ENCODE data around the gene PIK3R6. TPM values are rescaled to one million over a fixed set of nuclear protein-coding genes. Genes with fewer than 3 reads are reported as not detected.
"Not testable (repeated sequence)": the region's sequence is repeated elsewhere in the genome, so short reads cannot be mapped to it uniquely, and the experiment has no call there.

Gene PIK3R6
- polyA plus RNA-seq, 10 donors = 2.8 to 7.9 (median 4.7) TPM

- no peak for DNase-seq
Observed at GRCh38 chr17:8828517-8828875, 39.0 kb downstream of the PIK3R6 start.

DNA sequence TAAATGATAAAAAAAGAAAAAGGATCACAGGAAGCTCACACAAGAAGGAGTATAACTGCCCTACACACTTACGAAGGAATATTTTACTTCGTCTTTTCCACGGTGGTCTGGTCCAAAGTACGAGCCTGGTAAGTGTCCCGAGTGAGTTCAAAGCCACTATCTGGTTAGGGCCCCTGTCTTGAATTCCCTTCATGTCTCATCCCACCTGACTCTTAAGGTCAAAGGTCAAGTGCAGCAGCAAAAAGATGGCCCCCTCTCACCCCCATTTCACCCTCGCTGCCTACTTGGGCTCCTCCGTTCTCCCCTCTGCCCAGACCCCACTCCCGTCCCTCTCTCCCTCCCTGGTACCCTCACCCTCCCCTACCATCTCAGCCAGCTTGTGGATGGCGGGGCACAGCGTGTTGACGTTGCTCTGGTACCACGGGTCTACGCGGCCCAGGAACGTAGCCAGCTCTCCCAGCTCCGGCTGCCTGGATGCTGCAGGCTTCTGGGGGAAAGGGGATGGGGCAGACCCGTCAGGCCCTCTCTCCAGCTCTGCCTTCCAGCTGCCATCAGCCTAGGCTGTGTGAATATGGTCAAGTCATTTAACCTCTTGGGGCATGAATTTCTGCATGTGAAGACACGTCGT, 40.6 kb downstream of the PIK3R6 start:
- no peak for DNase-seq

DNA sequence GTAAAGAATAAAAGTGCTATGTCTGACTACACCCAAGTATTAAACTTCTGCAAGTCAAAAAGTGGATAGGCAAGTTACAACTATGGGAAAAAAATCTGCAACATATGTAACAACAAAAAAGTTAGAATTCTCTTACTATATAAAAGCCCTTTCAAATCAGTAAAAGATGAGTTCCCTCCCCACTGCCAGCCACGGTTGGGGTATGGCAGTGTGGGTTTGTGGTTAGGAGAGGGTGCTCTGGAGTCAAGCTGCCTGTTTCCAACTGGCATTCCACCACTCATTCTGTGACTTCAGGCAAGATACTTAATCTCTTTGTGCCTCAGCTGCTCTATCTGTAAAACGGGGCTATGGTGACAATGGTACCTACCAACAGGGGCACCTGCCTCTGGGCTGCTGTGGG, 41.7 kb downstream of the PIK3R6 start:
- DNase-seq = no peak

DNA sequence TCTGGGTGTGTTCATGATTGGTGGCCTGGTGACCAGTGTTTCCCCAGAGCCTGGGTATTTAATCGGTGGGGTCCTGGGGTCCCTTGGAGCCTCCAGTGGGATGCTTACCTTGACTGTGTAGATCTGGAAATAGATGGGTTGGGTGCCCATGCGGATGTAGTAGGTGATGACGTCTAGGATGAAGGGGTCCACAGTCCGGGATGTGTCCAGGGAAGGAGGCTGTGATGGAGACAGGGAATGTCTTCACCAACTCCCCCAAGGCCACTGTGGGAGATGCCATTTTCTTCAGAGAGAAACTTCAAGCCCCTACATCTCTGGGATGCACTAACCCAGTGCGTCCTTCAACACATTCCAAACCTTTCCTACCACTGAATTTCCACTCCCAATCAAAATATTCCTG, 44.2 kb downstream of the PIK3R6 start:
- DNase-seq = no peak

- no peak for DNase-seq
Observed at GRCh38 chr17:8822401-8823035, 45.0 kb downstream of the PIK3R6 start.

GRCh38 chr17:8821446-8822105, 45.9 kb downstream of the PIK3R6 start:
- DNase-seq = no peak

DNA sequence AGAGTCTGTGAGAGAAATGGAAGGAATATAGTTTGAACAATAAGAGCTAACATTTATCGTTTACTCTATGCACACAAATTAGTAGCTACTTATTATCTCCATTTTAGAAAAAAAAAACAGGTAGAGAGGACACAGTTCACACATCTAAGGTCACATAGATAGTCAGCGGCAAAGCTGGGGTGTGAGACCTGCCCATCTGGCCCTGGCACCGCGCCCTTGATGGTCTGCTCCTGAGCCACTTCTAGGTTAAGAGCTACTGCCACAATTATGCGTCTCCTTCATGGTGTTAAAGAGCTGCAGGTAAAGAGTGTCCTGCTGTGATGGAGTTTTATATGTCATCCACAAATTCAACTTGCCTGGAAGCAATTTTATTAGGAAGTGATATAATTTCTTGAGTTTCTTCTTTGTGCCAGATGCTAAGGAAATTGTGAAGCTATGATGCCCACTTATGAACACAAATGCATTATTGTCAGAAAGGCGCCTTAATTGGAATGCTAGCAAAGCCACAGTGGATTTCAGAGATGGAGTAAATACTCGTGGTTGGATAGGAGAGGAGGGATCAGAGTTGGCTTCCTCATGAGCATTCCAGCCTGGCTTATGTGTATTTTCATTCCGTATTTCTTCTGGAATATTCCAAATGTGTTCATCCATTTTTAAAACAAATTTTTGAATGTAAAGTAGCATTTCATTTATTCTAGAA, 47.0 kb downstream of the PIK3R6 start:
- DNase-seq = no peak

- DNase-seq = no peak
Observed at GRCh38 chr17:8818654-8819330, 48.7 kb downstream of the PIK3R6 start.

- DNase-seq = no peak
Observed at GRCh38 chr17:8818047-8818446, 49.4 kb downstream of the PIK3R6 start.

GRCh38 chr17:8806926-8807550, 60.4 kb downstream of the PIK3R6 start:
- peak in 1 of 3 donors; percentile 41 for DNase-seq

DNA sequence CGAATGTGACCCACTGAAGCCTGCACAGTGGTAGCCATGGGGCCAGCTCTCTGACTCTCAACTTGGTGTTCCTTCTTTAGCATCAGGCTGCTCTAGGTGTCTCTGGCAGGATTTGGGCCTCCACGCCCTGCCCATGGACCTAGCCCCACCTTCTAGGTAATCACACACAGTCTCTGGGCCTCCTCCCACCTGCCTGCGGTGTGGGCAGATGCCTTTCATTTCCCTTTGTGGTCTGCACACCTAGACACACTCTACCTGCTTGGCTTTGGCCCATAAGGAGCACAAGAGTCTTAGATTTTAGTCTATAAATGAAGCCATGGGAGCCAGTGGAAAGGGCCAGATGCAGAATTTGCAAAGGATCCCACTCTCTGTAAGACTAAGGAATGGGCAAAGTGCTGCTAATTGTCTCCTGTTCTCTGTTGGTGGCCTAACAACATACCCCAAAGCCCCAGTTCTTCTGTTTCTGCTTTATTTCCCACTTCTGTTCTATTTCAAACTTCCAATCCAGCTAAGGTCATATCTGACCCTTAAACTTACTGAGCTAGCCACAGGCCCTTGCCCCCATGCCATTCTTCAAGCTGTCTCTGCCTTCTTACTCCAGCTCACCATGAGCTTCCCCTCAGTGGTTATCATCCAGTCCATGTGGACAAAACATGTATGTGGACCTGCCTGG, 61.1 kb downstream of the PIK3R6 start:
- no peak for DNase-seq

- not testable (repeated sequence) for DNase-seq
Observed at GRCh38 chr17:8805396-8805795, 62.1 kb downstream of the PIK3R6 start.

GRCh38 chr17:8803531-8804420, 63.7 kb downstream of the PIK3R6 start:
- DNase-seq = no peak

- no peak for DNase-seq
Observed at GRCh38 chr17:8801135-8801840, 66.2 kb downstream of the PIK3R6 start.

DNA sequence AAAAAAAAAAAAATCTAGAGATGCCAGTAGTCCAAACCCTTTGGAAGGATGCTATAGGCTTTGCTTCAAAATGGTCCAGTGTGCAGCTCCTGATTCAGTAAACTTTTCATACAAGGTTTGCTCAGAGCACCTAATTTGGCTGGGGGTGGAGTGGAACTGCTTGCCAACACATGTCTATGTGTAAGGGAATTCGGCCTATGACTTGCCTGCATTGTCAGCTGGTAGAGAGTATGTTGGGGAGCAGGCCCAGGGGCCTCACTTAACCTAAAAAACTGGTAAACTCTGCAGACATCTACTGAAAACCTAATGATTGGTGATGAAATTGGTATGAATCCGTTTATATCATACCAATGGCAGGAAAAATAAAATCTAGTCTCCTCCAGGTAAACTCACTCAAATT, 66.8 kb downstream of the PIK3R6 start:
- no peak for DNase-seq

- DNase-seq = peak in 1 of 3 donors; percentile 40
Observed at GRCh38 chr17:8799570-8800212, 67.8 kb downstream of the PIK3R6 start.

DNA sequence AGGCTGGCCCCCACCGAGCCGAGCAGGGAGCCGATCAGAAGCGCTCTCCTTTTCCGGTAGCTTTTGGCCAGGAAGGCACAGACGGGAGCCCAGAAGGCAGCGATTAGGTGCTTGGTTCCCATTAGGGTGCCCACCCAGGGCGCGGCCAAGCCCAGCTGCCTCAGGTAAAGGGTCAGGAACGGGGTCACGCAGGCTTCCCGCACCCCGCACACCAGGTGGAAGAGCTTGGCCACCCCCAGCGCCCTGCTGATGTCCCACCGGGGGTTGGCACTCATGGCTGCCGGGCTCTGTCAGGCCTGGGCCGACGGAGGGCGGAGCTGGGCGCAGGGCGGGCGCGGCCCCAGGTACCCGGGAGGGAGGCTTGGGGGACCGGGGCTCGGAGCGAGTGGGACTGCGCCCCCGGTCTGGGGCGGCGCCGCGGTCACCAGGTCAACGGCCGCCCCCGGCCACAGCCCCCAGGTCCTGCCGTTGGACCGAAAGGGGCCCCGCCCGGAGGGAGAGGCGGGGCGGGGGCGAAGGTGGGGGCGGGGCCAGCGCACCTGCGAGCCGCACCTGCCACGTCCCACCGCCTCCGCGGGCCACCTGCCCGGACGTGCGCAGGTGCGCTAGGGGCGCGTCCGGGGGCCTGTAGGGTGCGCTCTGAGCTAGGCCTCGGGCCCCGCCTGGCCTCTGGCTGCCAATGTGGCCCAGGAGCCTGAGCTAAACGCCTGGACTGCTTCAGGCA, 68.5 kb downstream of the PIK3R6 start, which contains the start of gene MFSD6L:
TSS of gene MFSD6L (minus strand) at position 520 of the 724 bp plus-strand sequence. CDS start at position 275, 245 bp downstream.
- no peak for DNase-seq
